ENCODE results near the gene GLI3.

GLI3 gene

DNA sequence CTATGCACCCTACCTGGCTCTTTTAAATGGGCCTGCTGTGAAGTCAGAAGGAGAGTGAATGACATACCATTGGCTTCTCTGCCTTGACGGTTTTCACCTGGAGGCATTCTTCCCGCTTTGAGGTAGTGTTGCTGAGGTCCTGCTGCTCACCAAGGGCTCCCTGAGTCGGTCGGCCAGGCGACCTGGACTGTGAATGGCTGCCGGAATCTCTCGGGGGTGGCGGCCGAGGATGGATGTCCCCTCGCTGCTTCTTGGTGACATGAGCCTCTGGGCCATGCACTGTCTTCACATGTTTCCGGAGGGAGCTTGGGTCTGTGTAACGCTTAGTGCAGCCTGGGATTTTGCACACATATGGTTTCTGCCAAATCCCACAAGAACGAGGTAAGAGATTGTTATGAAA, 264.7 kb downstream of the GLI3 start:
- no peak for DNase-seq (ENCODE audit: low read depth in 2 of 2)

DNA sequence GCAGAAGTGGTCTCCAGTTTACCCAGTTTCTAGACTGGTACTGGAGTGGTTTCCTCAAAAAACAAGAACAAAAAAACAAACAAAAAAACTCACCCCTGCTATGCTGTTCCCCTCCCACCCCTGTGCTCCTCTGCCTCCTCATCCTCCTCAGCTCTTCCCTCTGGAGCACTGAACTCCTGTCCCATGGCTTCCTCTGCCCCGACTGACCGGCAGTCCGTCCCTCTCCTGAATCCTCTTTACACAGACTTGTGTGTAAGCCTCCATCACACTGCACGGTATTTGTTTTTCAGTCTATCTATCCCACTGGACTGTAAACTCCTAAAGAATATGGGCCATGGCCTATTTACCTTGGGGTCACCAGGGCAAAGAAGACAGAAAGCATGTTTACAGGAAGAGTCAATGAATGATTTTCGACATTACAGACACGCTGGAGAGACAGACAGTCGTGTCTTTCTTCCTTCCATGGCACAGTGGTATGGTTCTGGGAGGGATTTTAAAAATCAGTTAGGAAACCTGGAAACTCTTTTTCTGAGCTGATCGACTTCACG, 265.3 kb downstream of the GLI3 start:
- no peak for DNase-seq (ENCODE audit: low read depth in 2 of 2)

DNA sequence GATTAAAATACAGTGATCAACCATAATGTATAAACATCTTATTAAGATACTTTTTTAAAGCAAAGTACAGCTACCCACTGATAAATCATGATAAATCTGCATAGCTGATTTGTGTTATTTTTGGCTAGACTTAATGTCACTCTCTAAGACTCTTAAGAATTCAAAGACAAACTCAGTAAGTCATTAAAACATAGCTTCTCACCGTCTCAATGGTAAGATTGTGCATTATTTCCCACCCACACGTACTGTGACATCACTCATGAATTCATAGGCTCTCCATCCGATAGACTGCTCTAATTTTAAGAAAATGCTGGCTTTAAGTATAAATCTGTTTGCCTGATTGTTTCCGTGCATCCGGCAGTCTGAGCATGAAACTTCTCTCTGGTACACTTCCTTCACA, 266.1 kb downstream of the GLI3 start:
- DNase-seq (ENCODE audit: low read depth in 2 of 2), result no peak

DNA sequence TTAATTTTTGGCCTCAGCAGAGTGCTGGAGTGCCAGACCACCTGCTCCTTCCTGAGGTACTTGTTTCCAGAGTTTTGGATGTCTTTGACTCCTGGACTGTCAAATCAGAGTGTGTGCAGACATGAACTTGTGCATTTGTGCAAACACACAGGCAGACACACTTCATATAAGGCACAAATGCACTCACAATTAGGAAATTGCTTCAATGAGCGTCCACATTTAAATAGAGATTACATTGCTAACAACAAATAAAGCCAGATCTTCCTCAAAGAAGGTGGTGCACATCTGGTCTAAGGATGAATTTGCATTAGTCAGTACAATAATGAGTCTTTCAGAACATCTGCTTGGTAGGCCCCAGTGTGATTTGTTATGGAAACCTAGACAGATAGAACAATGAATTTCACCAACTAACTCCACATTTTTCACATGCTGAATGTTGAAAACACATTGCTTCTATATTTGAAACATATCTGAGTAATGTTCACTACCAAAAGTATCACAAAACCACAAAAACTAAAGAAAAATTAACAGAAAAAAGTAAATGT, 267.4 kb downstream of the GLI3 start:
- no peak for DNase-seq (ENCODE audit: low read depth in 2 of 2)

DNA sequence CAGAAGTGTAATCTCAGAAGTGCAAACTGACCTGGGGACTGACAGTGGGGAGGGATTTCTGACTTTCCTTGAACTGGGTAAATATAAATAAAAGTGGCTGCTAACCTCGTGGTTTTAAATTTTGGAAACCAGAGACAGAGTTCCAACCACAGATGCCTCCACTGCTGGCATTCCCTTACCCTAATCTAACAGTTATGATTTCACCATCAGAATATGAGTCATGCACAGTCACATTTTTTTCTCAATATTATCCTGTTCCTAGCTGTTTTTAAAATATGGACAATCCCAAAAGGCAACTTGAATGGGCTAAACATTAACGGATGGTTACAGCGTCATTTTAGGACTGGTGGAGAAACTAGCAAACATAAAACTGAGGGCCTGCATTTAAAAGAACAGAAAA, 269.9 kb downstream of the GLI3 start:
- no peak for DNase-seq (ENCODE audit: low read depth in 2 of 2)

DNA sequence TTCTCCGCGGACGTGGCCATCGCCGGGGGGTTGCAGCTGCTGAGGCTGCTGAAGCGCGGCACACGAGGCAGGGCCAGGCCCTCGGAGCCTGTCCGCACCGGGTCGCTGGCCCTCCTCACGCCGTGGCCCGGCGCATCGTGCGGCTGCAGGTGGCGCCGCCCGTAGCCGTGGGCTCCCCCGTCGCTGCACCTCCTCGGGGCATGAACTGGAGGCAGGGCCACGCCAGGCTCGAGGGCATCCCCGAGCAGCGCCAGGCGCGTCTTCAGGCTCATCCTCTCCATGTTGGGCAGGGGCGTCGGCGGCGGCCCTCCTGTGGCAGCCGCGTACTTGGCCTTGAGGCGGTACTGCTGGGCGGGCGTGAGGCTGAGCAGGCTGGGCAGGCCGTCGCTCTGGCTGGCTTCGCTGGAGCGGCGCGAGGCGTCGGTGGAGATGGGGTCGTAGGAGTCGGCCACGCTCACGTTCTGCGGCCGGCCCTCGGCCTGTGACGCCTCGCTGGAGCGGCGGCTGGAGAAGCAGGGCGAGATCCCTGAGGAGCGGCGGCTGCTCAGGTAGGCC, 271.0 kb downstream of the GLI3 start:
- DNase-seq (ENCODE audit: low read depth in 2 of 2), result no peak

DNA sequence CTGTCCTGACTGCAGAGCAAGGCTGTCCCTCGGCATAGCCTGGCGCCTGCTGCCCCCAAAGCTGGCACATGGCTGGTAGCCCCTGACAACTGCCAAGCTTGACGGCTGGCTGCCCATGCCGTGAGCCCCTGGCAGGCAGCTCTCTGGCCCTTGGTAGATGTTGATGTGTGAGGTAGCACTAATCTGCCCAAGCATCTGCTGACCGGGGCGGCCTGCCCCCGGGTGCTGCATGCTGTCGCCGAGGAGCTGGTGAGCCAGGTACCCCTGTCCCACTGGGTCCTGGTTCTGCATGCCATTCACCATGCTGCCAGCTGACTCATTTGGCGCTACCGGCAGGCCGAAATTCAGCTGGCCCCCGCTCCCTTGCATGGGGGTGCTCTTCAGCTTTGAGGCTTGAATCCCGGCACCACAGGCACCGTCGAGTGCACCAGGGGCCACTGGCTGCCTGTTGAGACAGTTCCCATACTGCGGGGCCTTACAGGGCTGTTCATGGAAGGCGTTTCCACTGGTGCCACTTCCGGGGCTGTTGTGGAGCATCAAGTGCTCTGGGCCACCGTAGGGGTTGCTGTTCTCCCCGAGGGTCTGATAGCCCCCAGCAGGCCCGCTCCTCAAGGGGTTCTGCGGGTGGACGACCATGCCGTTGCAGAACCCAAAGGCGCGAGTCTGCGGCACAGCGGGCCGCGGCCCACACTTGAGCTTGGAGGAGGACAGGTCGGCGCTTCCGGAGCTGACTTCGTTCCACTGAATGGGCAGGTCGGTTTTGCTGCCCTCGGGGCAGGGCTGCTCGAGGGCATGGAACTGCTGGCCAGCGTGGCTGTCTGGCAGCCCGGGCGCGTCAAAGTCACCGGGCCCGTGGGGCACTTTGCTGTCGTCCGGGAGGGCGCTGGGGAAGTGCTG, 271.9 kb downstream of the GLI3 start:
- DNase-seq (ENCODE audit: low read depth in 2 of 2), result no peak

DNA sequence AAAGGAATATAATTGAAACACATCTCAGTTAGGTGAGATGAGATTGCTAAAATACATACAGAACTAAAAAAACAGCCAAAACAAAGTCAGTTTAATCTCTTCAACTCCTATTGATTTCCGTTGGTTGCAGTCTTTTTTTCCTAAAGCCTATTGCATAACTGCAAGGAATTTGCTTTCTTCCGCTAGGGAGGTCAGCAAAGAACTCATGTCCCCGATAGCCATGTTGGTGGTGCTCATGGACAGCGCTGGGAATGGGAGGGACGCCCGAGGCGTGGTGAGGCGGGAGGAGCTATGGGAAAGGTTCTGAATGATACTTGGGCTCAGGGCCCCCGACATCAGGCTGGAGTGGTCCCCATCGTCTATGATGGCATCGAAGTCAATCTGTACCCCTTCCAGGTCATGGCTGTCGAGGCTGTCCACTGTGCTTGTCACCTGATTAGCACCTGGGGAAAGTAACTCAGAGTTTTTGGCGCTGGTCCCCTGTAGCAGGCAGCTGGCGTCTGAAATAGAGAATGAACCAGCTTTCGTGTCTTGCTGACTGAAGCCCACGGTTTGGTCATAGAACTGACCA, 272.7 kb downstream of the GLI3 start:
- no peak for DNase-seq (ENCODE audit: low read depth in 2 of 2)

DNA sequence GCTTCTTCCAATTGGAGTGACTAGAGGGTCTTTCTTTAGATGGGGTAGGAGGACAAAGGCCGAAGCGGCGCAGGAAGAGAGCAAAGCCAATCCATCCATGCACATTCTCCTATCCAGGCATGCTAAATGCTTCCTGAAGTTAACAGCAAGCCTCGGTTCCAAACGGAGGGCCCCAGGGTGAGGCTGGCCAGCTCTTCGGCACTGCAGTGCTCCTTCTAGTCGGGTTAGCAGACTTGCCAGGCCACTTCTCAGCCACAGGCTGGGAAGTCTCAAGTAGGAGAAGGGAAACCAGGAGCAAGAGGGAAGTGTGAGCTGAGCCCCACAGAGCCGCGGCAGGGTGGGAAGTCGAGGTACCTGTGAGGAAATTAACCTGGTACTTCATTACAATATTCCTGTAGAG, 280.3 kb downstream of the GLI3 start:
- DNase-seq (ENCODE audit: low read depth in 2 of 2), result no peak

DNA sequence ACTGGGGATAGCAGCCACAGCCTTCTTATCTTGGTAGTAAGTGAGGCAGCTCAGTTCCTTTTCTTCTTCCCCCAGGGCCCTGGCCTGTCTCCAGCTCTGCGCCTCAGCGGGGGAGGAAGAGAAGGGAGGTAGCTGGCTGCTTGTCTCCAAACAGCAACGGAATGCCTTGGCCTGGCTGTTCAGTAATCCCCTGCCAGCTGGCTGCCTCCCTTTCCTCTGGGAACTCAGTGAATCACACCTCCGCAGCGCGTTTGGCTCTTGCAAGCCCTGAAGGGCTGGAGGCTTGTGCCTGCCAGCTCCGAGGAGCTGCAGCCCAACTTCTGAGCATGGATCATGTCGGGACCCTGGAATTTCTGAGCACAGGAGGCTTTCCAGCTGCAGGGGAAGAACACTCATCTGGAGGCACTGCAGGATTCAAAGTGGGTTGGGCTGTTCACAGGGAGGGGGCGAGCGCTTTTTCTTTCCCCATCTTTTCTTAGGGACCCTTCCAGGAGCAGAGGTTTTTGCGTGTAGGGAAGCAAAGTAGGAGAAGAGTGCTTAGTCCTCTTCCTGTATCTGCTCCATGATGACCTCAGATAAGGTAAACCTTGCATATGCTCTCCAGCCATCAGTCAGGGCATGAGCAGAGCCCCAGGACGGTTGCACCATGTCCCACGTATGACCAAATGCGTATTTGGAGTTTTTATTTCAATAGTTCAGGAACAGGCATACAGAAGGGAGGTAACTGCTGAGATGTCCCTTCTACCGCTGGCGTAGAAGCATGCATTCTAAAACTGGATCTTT, 280.9 kb downstream of the GLI3 start:
- no peak for DNase-seq (ENCODE audit: low read depth in 2 of 2)

DNA sequence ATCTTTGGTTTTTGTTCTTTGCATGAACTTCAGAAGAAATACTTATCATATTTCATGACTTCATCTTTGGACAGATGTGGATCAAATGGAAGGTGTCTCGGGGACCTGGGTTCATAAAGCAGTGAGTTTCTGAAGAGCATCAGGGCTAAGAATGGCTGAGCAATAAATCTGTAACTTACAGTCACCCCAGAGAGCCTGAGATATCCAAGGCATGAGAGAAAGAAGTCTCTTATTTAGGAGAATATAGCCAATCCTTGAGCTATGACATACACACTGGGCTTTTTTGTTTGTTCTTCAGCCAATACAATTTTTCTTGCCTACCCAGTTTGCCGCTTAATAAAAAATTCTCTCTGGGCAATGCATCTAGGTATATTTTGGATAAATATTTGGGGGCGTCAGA, 281.6 kb downstream of the GLI3 start:
- no peak for DNase-seq (ENCODE audit: low read depth in 2 of 2)

DNA sequence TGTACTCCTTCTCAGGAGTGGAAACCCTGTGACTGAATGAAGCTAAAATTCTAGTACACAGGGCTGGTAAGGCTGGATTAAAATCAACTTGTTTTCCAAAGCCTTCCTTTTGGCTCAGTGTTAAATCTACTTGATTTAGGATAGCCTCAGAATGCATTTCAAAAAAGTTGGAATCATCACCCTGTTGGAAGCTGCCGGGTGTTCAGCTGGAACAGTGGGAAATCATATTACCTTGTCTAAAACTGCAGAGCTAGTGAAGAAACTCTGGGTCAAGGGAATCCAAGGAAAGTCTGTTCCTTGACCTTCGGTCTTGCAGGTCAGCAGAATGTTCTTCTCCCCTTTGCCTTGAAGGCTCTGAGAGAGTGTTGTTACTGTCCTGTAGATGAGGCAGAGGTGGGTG, 282.0 kb downstream of the GLI3 start:
- DNase-seq (ENCODE audit: low read depth in 2 of 2), result no peak

DNA sequence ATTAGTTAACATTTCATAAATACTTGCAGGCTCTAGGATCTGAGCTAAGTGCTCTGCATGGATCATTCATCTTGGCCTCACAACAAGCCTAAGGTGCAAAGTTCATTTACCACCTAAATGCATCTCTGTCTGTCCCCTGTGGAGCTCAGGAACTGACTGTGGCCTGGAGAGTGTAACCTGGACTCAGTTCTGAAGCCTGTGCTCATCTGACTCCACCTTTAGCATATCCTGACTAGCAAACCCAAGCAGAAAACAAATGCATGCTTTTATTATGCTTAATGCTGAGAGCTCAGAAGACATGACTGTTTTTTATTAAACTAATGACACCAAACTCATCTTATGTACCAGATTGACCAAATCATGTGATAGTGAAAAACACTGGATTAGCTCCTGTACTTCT, 288.5 kb downstream of the GLI3 start:
- no peak for DNase-seq (ENCODE audit: low read depth in 2 of 2)

DNA sequence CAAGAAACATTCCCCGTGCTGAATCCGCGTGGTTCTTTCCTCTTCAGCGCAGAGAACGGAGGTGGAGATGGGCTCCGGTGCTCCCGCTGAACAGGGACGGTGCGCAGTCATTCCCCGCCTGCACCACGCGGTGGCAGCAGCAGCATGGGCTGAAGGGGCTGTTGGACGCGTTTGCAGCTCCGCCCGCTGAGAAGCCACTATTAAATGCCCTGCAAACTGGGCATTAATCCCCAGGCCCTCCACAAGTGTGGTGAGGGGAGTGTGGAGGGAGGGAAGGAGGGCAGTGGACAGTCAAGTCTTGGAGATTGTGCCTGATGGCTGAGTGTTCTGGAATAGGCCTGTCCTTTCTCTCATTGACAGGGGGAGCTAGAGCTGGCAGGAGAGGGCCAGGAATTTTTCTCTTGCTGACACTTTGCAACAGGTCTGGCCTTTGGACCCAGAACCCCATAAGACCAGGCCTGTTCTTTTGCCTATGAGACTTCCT, 293.9 kb downstream of the GLI3 start:
- DNase-seq (ENCODE audit: low read depth in 2 of 2), result peak; percentile 68 to 71

DNA sequence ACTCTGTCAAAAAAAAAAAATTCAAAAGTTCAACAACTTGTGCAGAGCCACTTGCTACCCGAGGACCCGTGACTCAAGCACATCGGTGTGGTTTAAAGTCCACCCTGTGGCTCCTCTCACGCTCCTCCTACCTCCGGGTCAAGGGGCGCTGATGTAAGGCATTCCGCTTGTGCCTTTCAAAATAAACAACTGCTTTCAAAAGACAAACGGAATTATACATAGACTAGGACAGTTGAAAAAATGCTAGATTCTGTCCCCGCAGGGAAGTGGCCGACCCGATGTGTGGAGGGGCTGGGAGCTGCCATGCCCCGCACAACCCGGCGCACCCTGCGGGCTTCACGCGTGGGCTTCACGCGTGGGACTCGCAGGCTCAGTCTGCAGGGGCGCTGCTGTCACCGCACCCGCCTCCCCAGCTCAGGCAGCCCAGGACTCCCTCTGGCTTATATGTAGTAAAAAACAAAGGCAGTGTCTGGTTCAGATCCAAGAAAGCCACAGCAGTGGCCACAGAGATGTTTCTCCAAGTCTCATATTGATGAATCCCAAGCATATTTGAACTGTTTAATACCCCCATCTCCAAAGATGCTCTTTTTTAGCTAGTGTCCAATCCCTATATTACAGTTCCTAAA, 294.4 kb downstream of the GLI3 start:
- DNase-seq (ENCODE audit: low read depth in 2 of 2), result no peak

DNA sequence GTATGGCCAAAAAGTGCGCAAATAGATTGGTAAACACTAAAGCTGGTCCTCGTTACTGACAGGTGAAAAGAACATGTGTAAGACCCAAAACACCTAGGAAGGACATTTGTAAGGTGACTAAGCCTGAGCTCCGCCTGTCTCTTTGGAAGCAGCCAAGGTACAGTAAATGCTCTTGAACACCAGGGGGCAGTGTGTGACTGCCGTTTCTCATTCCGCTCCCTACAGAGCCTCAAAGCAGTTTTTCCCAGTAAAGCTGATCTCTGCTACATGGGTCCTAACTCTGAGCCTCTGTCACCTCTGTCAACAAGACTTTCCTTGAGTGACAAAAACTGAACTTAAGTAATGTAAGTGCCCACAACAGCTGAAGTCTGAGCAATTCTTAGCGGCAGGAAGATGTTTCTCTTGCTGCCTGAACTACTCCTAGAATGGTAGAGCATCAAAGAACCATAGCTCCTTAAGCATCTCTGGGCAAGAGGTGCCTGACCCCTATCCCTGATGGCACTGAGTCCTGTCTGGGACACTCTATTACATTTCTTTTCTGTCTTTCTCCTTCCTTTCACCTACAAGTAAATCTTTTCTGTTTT, 296.2 kb downstream of the GLI3 start:
- peak; percentile 11 to 36 for DNase-seq (ENCODE audit: low read depth in 2 of 2)

DNA sequence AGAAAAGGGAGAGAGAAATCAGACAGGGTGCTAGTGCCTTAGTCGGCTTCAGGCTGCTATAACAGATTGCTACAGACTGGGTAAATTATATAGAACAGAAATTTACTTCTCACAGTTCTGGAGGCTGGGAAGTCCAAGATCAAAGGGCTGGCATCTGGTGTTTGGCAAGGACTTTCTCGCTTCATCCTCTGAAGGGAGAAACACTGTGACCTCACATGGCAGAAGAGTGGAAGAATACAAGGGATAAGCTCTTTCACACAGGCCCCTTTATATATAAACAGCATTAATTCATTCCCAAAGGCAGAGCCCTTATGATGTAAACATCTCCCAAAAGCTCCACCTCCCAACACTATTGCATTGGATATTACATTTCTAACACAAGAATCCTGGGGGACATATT, 298.6 kb downstream of the GLI3 start:
- DNase-seq (ENCODE audit: low read depth in 2 of 2), result no peak

DNA sequence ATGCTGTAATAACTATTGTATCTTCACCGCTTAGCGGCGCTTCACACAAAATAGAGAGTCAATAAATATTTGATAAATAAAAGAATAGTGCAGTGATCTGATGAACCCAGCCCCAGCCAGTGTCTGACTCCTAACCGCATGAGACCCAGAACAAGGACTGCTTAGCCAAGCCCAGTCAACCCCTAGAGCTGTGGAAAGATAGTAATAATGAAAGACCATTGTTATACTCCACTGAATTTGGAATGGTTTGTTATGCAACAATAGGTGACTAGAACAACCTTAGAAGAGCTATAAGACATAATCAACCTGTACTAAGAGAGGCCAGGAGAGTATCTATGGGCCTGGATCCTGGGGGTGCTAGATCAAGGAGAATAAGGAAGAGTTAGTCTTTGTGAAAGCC, 303.6 kb downstream of the GLI3 start:
- no peak for DNase-seq (ENCODE audit: low read depth in 2 of 2)

DNA sequence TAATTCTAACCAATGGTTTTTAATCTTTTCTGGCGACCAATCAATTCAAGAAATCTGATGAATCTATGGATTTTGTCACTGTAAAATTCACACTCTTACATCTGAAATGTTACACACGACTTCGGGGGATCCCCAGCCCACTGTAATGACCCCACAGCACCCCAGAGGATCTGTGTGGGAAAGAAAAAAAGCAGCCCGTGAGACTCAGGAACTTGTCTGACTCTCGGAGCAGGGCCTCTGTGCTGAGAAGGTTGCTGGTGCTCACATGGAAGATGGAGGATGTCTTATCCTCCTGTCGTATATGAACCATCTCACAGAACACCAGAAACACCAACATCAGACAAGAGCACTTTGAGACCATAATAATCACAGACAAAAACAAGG, 305.8 kb downstream of the GLI3 start:
- no peak for DNase-seq (ENCODE audit: low read depth in 2 of 2)

DNA sequence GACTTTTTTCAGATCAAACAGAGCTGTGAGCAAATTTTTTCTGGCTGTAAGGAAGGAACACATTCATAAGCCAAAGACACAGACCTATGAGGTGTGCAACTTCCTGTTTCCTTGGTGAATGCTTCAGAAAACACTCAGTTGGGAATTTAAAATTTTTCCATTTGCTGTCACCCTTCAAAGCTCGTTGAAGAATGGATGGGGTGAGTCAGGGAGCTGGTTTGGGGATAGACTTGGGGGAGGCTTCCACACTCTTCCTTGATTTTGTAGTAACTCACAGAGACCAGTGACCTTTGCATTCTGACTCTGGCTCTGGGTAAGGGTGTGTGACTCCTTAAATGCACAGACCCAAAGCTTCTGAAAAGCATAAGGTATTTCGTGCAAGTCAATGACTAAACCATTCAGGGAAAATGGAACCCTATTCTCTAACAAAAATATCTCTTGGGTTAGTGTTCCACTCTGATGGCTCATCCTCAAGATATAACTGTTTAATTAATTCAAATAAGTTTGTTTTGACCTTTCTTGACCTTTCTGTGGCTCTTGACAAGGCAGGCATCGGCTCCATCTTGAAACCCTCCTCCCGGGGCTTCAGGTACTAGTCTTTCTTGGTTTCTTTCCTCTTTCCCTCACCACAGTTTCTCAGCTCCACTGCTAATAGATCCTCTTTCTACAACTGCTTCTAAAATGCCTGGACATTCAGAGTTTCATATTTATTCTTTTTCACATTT, 306.3 kb downstream of the GLI3 start:
- DNase-seq (ENCODE audit: low read depth in 2 of 2), result no peak

All from activated CD4-positive, alpha-beta T cell treated with anti-CD3 and anti-CD28 coated beads for 24 hours (primary cell).